Neural crest cell (in vitro differentiated cells): Measurements from ENCODE around the gene PPP1R9B. TPM values are rescaled to one million over a fixed set of nuclear protein-coding genes. Genes with fewer than 3 reads are reported as not detected.

Experiments
- DNase-seq: peaks from one replicate; pipeline ENCODE4 v3.0.0; 2021; ENCODE audit warnings: low read depth, mixed read lengths, low spot score
- H3K27ac Mint-ChIP-seq: one replicate; pipeline ENCODE4 v1.8.0; 2021; ENCODE audit warnings: mild to moderate bottlenecking, mixed read lengths; ENCODE audit not compliant: unreplicated experiment
- H3K27me3 Mint-ChIP-seq: 2 replicates; pipeline ENCODE4 v1.8.0; 2021; ENCODE audit warnings: low read depth, mild to moderate bottlenecking, mixed read lengths
- H3K36me3 Mint-ChIP-seq: 2 replicates; pipeline ENCODE4 v1.8.0; 2021; ENCODE audit warnings: low read depth, mild to moderate bottlenecking, mixed read lengths
- H3K4me1 Mint-ChIP-seq: 2 replicates; pipeline ENCODE4 v1.8.0; 2021; ENCODE audit warnings: mixed read lengths
- H3K4me3 Mint-ChIP-seq: one replicate; pipeline ENCODE4 v1.8.0; 2021; ENCODE audit warnings: mild to moderate bottlenecking, mixed read lengths
- H3K9me3 Mint-ChIP-seq: 2 replicates; pipeline ENCODE4 v1.8.0; 2021; ENCODE audit warnings: mixed read lengths
- total RNA-seq: library from RNA; stranded (reverse); gene quantifications from 2 replicates; pipeline ENCODE4 v1.2.1, GENCODE V29; 2021
- TF ChIP-seq, protein P1 (sequence below): fragments of 200-600 bp; sonication (generic); conservative IDR thresholded peaks from 2 replicates; pipeline ENCODE4 v1.5.0; 2021; ENCODE audit warnings: antibody characterized with exemption, mild to moderate bottlenecking

The PPP1R9B gene
- total RNA-seq, 1 donor from 2014 or later: 68.8 TPM

DNA sequence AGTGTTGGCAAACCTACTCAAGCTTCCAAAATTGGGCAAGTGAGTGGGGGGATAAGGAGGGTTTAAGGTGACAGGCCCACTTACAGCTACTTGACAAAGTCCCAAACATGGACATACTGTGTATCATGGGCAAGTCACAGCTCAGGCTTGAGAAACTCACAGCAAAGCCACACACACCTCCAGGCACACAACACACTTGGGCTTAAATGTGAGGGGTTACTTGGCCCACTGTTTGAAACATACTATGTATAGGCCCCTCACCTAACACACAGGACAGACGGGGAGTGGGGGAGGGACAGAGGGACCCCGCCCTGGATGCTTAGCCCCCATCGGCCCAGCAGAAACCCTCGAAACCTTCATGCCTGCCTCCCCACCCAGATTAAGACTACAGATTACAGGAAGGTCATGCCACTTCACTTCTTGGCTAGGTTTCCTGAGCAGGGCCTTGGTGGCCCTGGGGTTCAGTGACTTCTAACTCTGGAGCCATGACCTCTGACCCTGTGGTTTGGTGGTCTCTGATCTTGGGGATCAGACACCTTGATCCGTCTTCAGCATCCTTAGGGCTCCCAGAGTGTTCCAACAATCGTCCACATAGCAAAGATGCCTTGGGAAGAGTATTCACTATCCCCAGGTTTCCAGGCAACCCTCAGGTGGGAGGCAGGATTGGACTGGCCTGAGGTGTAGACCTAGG lies 18.2 kb downstream of the PPP1R9B start:
- peak overlapping the region; percentile 82 for H3K4me3 Mint-ChIP-seq
- H3K9me3 Mint-ChIP-seq: no peaks in the 10 kb centered on the region
- H3K27me3 Mint-ChIP-seq: peaks cover 16% of the 10 kb centered on the region
- H3K27ac Mint-ChIP-seq: no peak overlapping the region
- TF ChIP-seq, protein P1, sequence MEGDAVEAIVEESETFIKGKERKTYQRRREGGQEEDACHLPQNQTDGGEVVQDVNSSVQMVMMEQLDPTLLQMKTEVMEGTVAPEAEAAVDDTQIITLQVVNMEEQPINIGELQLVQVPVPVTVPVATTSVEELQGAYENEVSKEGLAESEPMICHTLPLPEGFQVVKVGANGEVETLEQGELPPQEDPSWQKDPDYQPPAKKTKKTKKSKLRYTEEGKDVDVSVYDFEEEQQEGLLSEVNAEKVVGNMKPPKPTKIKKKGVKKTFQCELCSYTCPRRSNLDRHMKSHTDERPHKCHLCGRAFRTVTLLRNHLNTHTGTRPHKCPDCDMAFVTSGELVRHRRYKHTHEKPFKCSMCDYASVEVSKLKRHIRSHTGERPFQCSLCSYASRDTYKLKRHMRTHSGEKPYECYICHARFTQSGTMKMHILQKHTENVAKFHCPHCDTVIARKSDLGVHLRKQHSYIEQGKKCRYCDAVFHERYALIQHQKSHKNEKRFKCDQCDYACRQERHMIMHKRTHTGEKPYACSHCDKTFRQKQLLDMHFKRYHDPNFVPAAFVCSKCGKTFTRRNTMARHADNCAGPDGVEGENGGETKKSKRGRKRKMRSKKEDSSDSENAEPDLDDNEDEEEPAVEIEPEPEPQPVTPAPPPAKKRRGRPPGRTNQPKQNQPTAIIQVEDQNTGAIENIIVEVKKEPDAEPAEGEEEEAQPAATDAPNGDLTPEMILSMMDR: no peak
- DNase-seq: no peak
- H3K4me1 Mint-ChIP-seq: peaks cover 25% of the 10 kb centered on the region
- H3K36me3 Mint-ChIP-seq: peaks cover 5% of the 10 kb centered on the region

DNA sequence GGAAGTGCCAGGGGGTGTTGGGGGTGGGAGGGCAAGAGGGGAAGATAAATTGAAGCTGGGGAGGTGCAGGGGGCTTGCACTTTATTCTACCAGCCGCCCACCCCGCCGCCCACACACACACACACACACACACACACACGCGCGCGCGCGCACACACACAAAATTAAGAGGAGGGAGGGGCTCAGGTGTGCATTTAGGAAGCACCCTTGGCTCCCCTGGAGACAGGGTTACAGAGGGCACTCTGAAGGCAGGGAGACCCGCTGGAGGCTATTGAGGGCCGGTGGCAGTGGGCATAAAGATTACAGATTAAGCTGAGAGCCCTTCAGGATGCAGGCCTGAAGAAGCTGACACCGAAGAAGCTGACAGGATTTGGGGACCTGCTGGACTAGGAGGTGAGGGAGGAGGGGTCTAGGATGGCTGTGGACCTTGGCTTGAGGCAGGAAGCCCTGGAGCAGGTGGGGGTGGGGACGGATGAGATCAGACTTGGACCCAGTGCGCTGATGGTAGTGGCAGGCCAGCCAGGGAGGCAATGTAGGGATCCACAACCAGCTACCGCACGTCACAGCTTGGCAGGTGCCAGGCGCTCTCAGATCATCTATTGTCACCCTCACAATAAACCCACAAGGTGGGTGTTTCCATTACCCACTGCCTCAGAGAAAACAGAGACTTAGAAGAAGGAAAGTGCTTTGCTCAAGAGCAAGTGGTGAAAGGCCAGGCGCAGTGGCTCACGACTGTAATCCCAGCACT lies 19.7 kb downstream of the PPP1R9B start:
- Mint-ChIP-seq H3K9me3 (no peaks in the 10 kb centered on the region), H3K4me3 (peak overlapping the region; percentile 82), H3K36me3 (no peaks in the 10 kb centered on the region), H3K27ac (no peak overlapping the region), H3K4me1 (peaks cover 25% of the 10 kb centered on the region), H3K27me3 (peaks cover 16% of the 10 kb centered on the region)
- DNase-seq: no peak
- TF ChIP-seq, protein P1: no peak

DNA sequence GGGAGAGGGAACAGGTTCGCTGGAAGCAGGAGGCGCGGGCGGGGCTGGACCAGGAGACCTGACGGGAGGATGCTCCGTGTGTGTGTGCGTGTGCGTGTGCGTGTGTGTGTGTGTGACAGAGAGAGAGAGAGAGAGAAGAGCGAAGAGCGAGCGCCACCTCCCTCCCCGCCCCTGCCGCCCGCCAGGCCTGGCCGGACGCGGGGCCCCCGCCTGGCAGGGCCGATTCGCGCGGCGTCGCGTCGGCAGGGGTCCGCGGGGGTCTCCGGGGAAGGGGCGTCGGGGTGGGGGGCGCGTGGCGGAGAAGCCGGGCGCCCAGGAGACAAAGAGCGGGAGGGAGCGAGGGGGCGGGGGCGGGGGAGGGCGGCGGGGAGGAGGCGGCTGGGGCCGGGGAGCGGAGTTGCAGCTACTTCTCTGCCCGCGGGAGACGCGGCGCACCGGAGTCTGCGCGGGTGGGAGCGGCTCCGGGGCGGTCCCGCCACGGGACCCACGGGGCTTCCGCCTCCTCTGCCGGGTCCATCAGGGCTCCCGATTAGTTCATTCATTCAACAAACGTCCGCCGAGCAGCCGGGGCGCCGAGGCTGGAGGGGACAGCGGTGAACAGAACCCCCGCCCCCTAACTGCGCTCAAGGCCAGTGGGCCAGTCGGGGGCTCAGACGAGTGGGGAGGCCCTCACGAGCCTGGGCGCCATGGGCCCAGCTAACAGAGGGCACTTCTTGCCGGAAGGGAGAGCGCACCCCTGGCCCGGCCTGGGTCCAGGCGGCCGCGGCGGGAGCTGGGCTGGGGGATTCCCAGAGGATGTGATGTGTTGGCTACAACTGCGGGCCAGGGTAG lies 20.5 kb downstream of the PPP1R9B start, which contains the start of gene SAMD14:
Gene SAMD14, minus strand, starts transcription at position 433 of the 831 bp plus-strand sequence. CDS start 5,201 bp downstream, outside the sequence.
- Mint-ChIP-seq H3K4me3 (peak within 1 kb of the TSS; percentile 92), H3K36me3 (no peaks in the 10 kb centered on the region)

DNA sequence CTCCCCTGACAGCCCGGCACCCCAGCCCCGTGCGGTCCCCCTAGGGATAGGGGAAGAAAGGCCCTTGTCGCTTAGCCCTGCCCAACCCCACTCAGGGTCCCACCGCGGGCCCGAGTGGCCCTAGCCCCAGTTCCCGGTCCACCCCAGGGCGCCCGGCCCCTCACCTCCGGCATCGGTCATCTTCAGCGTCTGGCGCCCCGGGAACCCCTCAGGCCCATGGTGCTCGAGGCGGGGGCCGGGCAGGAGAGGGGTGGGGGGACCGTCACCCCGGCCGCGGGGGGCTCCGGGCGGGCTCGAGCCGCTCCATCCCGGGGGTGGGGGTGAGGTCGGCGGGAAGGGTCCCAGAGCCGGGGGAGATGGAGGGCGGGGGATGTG lies 21.1 kb downstream of the PPP1R9B start:
- Mint-ChIP-seq H3K27me3 (peaks cover 16% of the 10 kb centered on the region), H3K9me3 (no peaks in the 10 kb centered on the region), H3K4me1 (peaks cover 30% of the 10 kb centered on the region), H3K4me3 (peak overlapping the region; percentile 92), H3K27ac (no peak overlapping the region), H3K36me3 (no peaks in the 10 kb centered on the region)
- DNase-seq: no peak
- TF ChIP-seq, protein P1: no peak

More for the DNA sequence above, 20.5 kb downstream of the PPP1R9B start, which contains the start of gene SAMD14:
- Mint-ChIP-seq H3K9me3 (no peaks in the 10 kb centered on the region), H3K4me1 (peaks cover 25% of the 10 kb centered on the region), H3K27me3 (peaks cover 16% of the 10 kb centered on the region), H3K27ac (peak within 1 kb of the TSS; percentile 71)
- TF ChIP-seq, protein P1: no peak
- peak; percentile 53 for DNase-seq
